Measurements from ENCODE around the gene CHRNA4. TPM values are rescaled to one million over a fixed set of nuclear protein-coding genes. Genes with fewer than 3 reads are reported as not detected.

The CHRNA4 gene
- total and polyA plus RNA-seq, 2 donors (not counting 3 experiments of a cell fraction or from before 2014, with no cell fraction given) = not detected

- no peaks in the 10 kb centered on the region for H3K79me2 ChIP-seq (ENCODE audit: control insufficient read depth, insufficient read depth, low read length)
- H3K27me3 ChIP-seq (ENCODE audit: control insufficient read depth in 2 of 2, insufficient read depth in 2 of 2, low read length in 2 of 2) = peaks cover 9 to 15% of the 10 kb centered on the region in 2 experiments
- H3K4me1 ChIP-seq (ENCODE audit: control insufficient read depth, extremely low read depth, insufficient read depth, low read length) = no peaks in the 10 kb centered on the region
- no peak overlapping the region for H3K9ac ChIP-seq (replicated peaks; ENCODE audit: extremely low read depth, insufficient read depth, low read length)
- H3K27ac ChIP-seq (ENCODE audit: insufficient read depth, low read depth, low read length) = no peak overlapping the region
- no peak overlapping the region for H2AFZ ChIP-seq (ENCODE audit: low read depth, low read length)
- no peak overlapping the region for H3K4me2 ChIP-seq (ENCODE audit: insufficient read depth, low read length)
- no peaks in the 10 kb centered on the region for H3K36me3 ChIP-seq (ENCODE audit: control insufficient read depth in 2 of 2, extremely low read depth in 1 of 2, insufficient read depth in 2 of 2, low read length in 2 of 2)
- TF ChIP-seq POLR2A (IDR thresholded peaks at IDR 0.05; ENCODE audit: low read depth, low read length) (no peak), MAX (IDR thresholded peaks at IDR 0.05; ENCODE audit: insufficient read depth, insufficient read length) (no peak), CTCF (IDR thresholded peaks at IDR 0.05; ENCODE audit: extremely low read depth in 1 of 2, insufficient read depth in 1 of 2, low read depth in 1 of 2, low read length in 2 of 2) (no peak), MYC (IDR thresholded peaks at IDR 0.05; ENCODE audit: low read depth, low read length) (no peak)
- ChIA-PET POLR2A (no interaction called here), CTCF (interaction anchor here (0.9 to 1.7 kb wide), 3 partner anchors 18 to 141 kb away, joined by 4 to 5 read pairs (median 5); no protein-coding TSS in a partner anchor)
- no peaks in the 10 kb centered on the region for H4K20me1 ChIP-seq (replicated peaks; ENCODE audit: control insufficient read depth, extremely low read depth, insufficient read depth, low read length)
- H3K4me3 ChIP-seq (replicated peaks in 1 of 3; ENCODE audit: insufficient read depth in 1 of 3, low read depth in 1 of 3, low read length in 3 of 3) = no peak overlapping the region
- no TSS peak for BruUV-seq (replicated peaks)
- intact Hi-C loops (cut with micrococcal nuclease) (no loop called here), dilution Hi-C loops (cut with MboI; ENCODE audit: extremely low pct_ligation_motif_present, low sequenced_read_pairs) (no loop called here)
- FAIRE-seq (no peak), DNase-seq (ENCODE audit: low read depth, low spot score) (no peak)
- no peaks in the 10 kb centered on the region for H3K9me1 ChIP-seq (replicated peaks; ENCODE audit: control insufficient read depth, extremely low read depth, insufficient read depth, low read length)
- no peaks in the 10 kb centered on the region for H3K9me3 ChIP-seq (replicated peaks; ENCODE audit: control insufficient read depth, insufficient read depth, low read length)
Observed at GRCh38 chr20:63363981-63364561, 2.9 kb upstream of the CHRNA4 start.

Data from endothelial cell of umbilical vein (primary cell).